HCT116 (cell line): Measurements from ENCODE around the gene RPS27. TPM values are rescaled to one million over a fixed set of nuclear protein-coding genes. Genes with fewer than 3 reads are reported as not detected.

Source experiments
- ATAC-seq: fragments of 200-7000 bp; cut with Tn5 transposase; 2 replicates; pipeline ENCODE4 v1.9.1; 2020; ENCODE audit warnings: mild to moderate bottlenecking, moderate library complexity
- BruUV-seq: library from RNA; stranded (reverse); fragments of 400-500 nt; replicated peaks from 2 replicates; lab custom pipeline; 2021; lab: Mats Ljungman, UMichigan
- CTCF ChIA-PET: fragments of 300-600 bp; sonication (Branson Sonifier 250); formaldehyde crosslinking; loops from one replicate; lab custom pipeline; 2021; ENCODE audit warnings: antibody characterized with exemption; lab: Charles Lee
- POLR2A ChIA-PET: fragments of 300-600, 350-600 bp; sonication (Branson Sonifier 250); formaldehyde crosslinking; loops from one replicate; lab custom pipeline; 2021; ENCODE audit warnings: antibody characterized with exemption; lab: Charles Lee
- RAD21 ChIA-PET, 2 experiments: fragments of 300-600 bp; sonication (Branson Sonifier 250); formaldehyde crosslinking; loops; one replicate each; lab custom pipeline; 2023; ENCODE audit warnings: low total read pairs in 2 of 2; ENCODE audit not compliant: uncharacterized antibody in 2 of 2, unreplicated experiment in 2 of 2, low non-redundant PET in 1 of 2; lab: Charles Lee
- DNase-seq: peaks from one replicate; pipeline ENCODE4 v3.0.0-alpha.2; 2010; ENCODE audit warnings: low read depth, low spot score
- H2AFZ ChIP-seq: fragments of 200-600 bp; shearing (Covaris generic), sonication (generic); 2 replicates; pipeline ENCODE4 v1.6.1; 2017; ENCODE audit warnings: low read depth, mixed run types, mixed read lengths, antibody characterized with exemption, low read length; ENCODE audit not compliant: poor library complexity, severe bottlenecking
- H3K27ac ChIP-seq: 2 replicates; pipeline ENCODE4 v1.5.1; 2012; ENCODE audit warnings: low read depth, low read length
- H3K27me3 ChIP-seq: fragments of 200-600 bp; sonication (generic); 2 replicates; pipeline ENCODE4 v1.6.1; 2016; ENCODE audit warnings: mixed run types, low read length, mixed read lengths; ENCODE audit not compliant: insufficient read depth
- H3K36me3 ChIP-seq, 2 experiments: fragments of 200-500 bp in 1 of 2; fragments of 200-600 bp in 1 of 2; sonication (Bioruptor generic) in 1 of 2; sonication (generic) in 1 of 2; 2 replicates each; pipeline versions ENCODE4 v1.5.1 to v1.6.1; 2014 to 2016; ENCODE audit warnings: low read length in 2 of 2, inconsistent platforms in 1 of 2, mixed read lengths in 1 of 2, mixed run types in 1 of 2; ENCODE audit not compliant: insufficient read depth in 2 of 2, control insufficient read depth in 1 of 2
- H3K4me1 ChIP-seq, 2 experiments: fragments of 200-600 bp in 1 of 2; sonication (generic) in 1 of 2; 2 replicates each; pipeline versions ENCODE4 v1.5.1 to v1.6.1; 2012 to 2017; ENCODE audit warnings: low read length in 2 of 2, inconsistent platforms in 1 of 2, mild to moderate bottlenecking in 1 of 2, mixed read lengths in 1 of 2, mixed run types in 1 of 2, moderate library complexity in 1 of 2; ENCODE audit not compliant: insufficient read depth in 2 of 2, control insufficient read depth in 1 of 2
- H3K4me2 ChIP-seq: fragments of 200-600 bp; sonication (generic); 2 replicates; pipeline ENCODE4 v1.6.1; 2017; ENCODE audit warnings: mixed run types, low read length, mixed read lengths
- H3K4me3 ChIP-seq, 2 experiments: fragments of 200-600 bp in 1 of 2; sonication (generic) in 1 of 2; replicated peaks in 1 of 2; 2 replicates each; pipeline ENCODE4 v1.5.1; 2011 to 2016; ENCODE audit warnings: low read length in 2 of 2, control low read depth in 1 of 2, low read depth in 1 of 2, mild to moderate bottlenecking in 1 of 2, mixed read lengths in 1 of 2, mixed run types in 1 of 2
- H3K79me2 ChIP-seq: fragments of 200-600 bp; sonication (generic); 2 replicates; pipeline ENCODE4 v1.6.1; 2017; ENCODE audit warnings: mild to moderate bottlenecking, mixed run types, low read length, moderate library complexity, mixed read lengths; ENCODE audit not compliant: insufficient read depth
- H3K9ac ChIP-seq: fragments of 200-600 bp; sonication (generic); 2 replicates; pipeline ENCODE4 v1.6.1; 2016; ENCODE audit warnings: low read length, mixed read lengths
- H3K9me2 ChIP-seq: fragments of 200-600 bp; sonication (generic), shearing (Covaris generic); 2 replicates; pipeline ENCODE4 v1.6.1; 2017; ENCODE audit warnings: mixed run types, mild to moderate bottlenecking, moderate library complexity; ENCODE audit not compliant: insufficient read depth
- H3K9me3 ChIP-seq, 2 experiments: fragments of 200-500 bp in 1 of 2; fragments of 200-600 bp in 1 of 2; sonication (Bioruptor generic) in 1 of 2; sonication (generic) in 1 of 2; 2 replicates each; pipeline ENCODE4 v1.6.1; 2014 to 2017; ENCODE audit warnings: low read length in 2 of 2, mixed read lengths in 2 of 2, inconsistent platforms in 1 of 2, low read depth in 1 of 2, mild to moderate bottlenecking in 1 of 2, mixed run types in 1 of 2, moderate library complexity in 1 of 2; ENCODE audit not compliant: control insufficient read depth in 1 of 2, insufficient read depth in 1 of 2
- H4K20me1 ChIP-seq: fragments of 200-600 bp; sonication (generic), shearing (Covaris generic); 2 replicates; pipeline ENCODE4 v1.6.1; 2017; ENCODE audit warnings: mixed run types, mild to moderate bottlenecking, moderate library complexity; ENCODE audit not compliant: insufficient read depth
- CEBPB ChIP-seq: IDR thresholded peaks from 2 replicates; pipeline ENCODE4 v1.6.1; 2012; ENCODE audit warnings: low read depth
- ELF1 ChIP-seq: IDR thresholded peaks from 2 replicates; pipeline ENCODE4 v1.6.1; 2012; ENCODE audit warnings: low read depth, borderline replicate concordance
- EZH2 ChIP-seq: fragments of 200-600 bp; sonication (generic); IDR thresholded peaks from 2 replicates; pipeline ENCODE4 v1.6.1; 2017; ENCODE audit warnings: antibody characterized with exemption, mixed run types
- EZH2phosphoT487 ChIP-seq: fragments of 200-600 bp; IDR thresholded peaks from 2 replicates; pipeline ENCODE4 v1.6.1; 2018; ENCODE audit warnings: antibody characterized with exemption, borderline replicate concordance
- POLR2A ChIP-seq: IDR thresholded peaks from 2 replicates; pipeline ENCODE4 v1.7.0; 2011; ENCODE audit warnings: borderline replicate concordance; ENCODE audit not compliant: insufficient read depth, insufficient read length; ENCODE audit errors: extremely low read depth
- POLR2AphosphoS5 ChIP-seq: IDR thresholded peaks from 2 replicates; pipeline ENCODE4 v1.6.1; 2011; ENCODE audit warnings: mild to moderate bottlenecking, low read depth, low read length, moderate library complexity
- SP1 ChIP-seq: IDR thresholded peaks from 2 replicates; pipeline ENCODE4 v1.6.1; 2012; ENCODE audit warnings: low read depth
- SRF ChIP-seq: IDR thresholded peaks from 2 replicates; pipeline ENCODE4 v1.6.1; 2012; ENCODE audit warnings: low read depth
- YY1 ChIP-seq: IDR thresholded peaks from 2 replicates; pipeline ENCODE4 v1.6.1; 2011; ENCODE audit warnings: low read length, low read depth, moderate library complexity, mild to moderate bottlenecking; ENCODE audit not compliant: insufficient replicate concordance; ENCODE audit errors: extremely low read depth
- ZNF274 ChIP-seq: fragments of 200-500 bp; sonication (Bioruptor generic); IDR thresholded peaks from 2 replicates; pipeline ENCODE4 v1.6.1; 2014; ENCODE audit warnings: mild to moderate bottlenecking, low read depth, low read length, inconsistent platforms
- intact Hi-C: fragments of 100-400 bp; cut with micrococcal nuclease; formaldehyde crosslinking; loops from 2 replicates; pipeline ENCODE4 v1.10.0; 2022
- total RNA-seq: library from RNA; stranded (reverse); gene quantifications from one replicate; pipeline ENCODE4 v1.2.1, GENCODE V29; 2021; ENCODE audit not compliant: unreplicated experiment
- TF ChIP-seq, protein P1 (sequence below): IDR thresholded peaks from 2 replicates; pipeline ENCODE4 v1.6.1; 2012
- TF ChIP-seq, protein P2 (sequence below): IDR thresholded peaks from 2 replicates; pipeline ENCODE4 v1.6.1; 2011; ENCODE audit warnings: mild to moderate bottlenecking, low read length, moderate library complexity; ENCODE audit not compliant: insufficient replicate concordance; ENCODE audit errors: extremely low read depth
- TF ChIP-seq, protein P3 (sequence below), 3 experiments: fragments of 200-600 bp in 1 of 3; sonication (generic) in 1 of 3; IDR thresholded peaks in 2 of 3; conservative IDR thresholded peaks in 1 of 3; 2 replicates each; pipeline ENCODE4 v1.5.1; 2012 to 2017; ENCODE audit warnings: low read depth in 2 of 3, low read length in 2 of 3, antibody characterized with exemption in 1 of 3, borderline replicate concordance in 1 of 3, control low read depth in 1 of 3, mild to moderate bottlenecking in 1 of 3, mixed read lengths in 1 of 3, mixed run types in 1 of 3, moderate library complexity in 1 of 3; ENCODE audit not compliant: insufficient read depth in 1 of 3

Gene RPS27
- total RNA-seq, 1 experiment from 2014 or later, result 1,905 TPM

DNA sequence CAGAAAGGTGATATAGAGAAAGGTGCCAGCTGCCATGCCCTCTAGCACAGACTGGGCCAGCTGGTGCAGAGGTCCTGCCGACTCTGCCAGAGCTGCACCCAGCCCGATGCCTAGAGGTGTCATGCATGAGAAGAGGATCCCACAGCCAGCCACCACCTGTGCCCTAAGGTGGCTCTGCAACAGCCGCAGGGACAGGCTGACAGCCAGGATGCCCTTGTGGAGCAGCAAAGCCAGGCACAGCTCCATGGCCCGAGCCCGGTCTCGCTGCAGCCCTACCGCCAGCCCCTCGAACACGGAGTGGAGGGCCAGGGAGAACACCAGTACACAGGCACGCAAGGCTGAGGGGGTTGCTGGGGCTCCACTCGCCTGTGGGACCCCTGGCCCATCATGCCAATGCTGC lies 30.4 kb upstream of the RPS27 start:
- no peak overlapping the region for H3K27ac ChIP-seq
- peaks cover 54% of the 10 kb centered on the region for H3K79me2 ChIP-seq
- H3K9ac ChIP-seq, result no peak overlapping the region
- ChIA-PET POLR2A (no interaction called here), RAD21 (no interaction called here), CTCF (no interaction called here)
- H3K4me2 ChIP-seq, result no peak overlapping the region
- H4K20me1 ChIP-seq, result no peaks in the 10 kb centered on the region
- H3K36me3 ChIP-seq, result peaks cover 5 to 11% of the 10 kb centered on the region in 2 experiments; a peak in 1 of 4 replicates
- H3K9me3 ChIP-seq, result no peaks in the 10 kb centered on the region
- no TSS peak for BruUV-seq
- ATAC-seq, result no peak
- H2AFZ ChIP-seq, result no peak overlapping the region
- H3K27me3 ChIP-seq, result no peaks in the 10 kb centered on the region
- no peak for DNase-seq
- H3K4me3 ChIP-seq, result no peak overlapping the region
- H3K9me2 ChIP-seq, result no peaks in the 10 kb centered on the region
- intact Hi-C loops, result loop anchor here (5.0 kb wide), 1 partner anchor 178 kb away; no protein-coding TSS in a partner anchor
- TF ChIP-seq ZNF274, result no peak
- TF ChIP-seq YY1, result no peak
- H3K4me1 ChIP-seq, result peaks cover 19 to 49% of the 10 kb centered on the region in 2 experiments

DNA sequence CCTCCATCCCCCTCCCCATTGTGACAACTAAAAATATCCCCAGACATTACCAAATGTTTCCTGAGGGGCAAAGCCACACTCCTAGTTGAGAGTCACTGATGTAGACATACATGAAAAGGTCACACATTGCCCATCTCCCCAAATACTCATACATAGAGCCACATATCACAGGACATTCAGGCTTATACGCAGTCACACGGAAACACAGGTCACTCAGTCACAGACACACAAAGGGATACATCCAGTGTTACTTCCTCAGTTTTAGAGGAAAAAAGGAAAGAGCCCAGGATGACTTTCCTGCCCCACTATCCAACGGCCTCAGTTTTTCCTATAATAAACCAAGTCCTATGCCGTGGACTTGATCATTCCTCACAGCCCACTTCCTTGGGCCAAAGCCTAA lies 29.1 kb upstream of the RPS27 start:
- Histone ChIP-seq H3K4me2 (peak overlapping the region; percentile 86), H3K36me3 (peaks cover 5 to 11% of the 10 kb centered on the region in 2 experiments; a peak in 1 of 4 replicates), H4K20me1 (no peaks in the 10 kb centered on the region), H3K4me3 (no peak overlapping the region; a peak in 1 of 4 replicates), H3K9me2 (no peaks in the 10 kb centered on the region), H3K4me1 (peaks cover 26 to 60% of the 10 kb centered on the region in 2 experiments), H3K27ac (peak overlapping the region; percentile 93; the same call in 1 of the 2 replicates), H3K27me3 (no peaks in the 10 kb centered on the region), H3K9ac (no peak overlapping the region), H3K79me2 (peaks cover 51% of the 10 kb centered on the region), H2AFZ (no peak overlapping the region), H3K9me3 (no peaks in the 10 kb centered on the region)
- ChIA-PET CTCF (no interaction called here), POLR2A (no interaction called here), RAD21 (no interaction called here)
- ATAC-seq (no peak), DNase-seq (no peak)
- BruUV-seq, result no TSS peak
- intact Hi-C loops, result loop anchor here (5.0 kb wide), 1 partner anchor 179 kb away; no protein-coding TSS in a partner anchor
- TF ChIP-seq POLR2A (no peak), SRF (no peak), POLR2AphosphoS5 (no peak), CEBPB (no peak), ELF1 (no peak), SP1 (no peak), ZNF274 (no peak), EZH2phosphoT487 (no peak), EZH2 (no peak)
- TF ChIP-seq, protein P1, sequence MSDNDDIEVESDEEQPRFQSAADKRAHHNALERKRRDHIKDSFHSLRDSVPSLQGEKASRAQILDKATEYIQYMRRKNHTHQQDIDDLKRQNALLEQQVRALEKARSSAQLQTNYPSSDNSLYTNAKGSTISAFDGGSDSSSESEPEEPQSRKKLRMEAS, result no peak
- TF ChIP-seq, protein P2, sequence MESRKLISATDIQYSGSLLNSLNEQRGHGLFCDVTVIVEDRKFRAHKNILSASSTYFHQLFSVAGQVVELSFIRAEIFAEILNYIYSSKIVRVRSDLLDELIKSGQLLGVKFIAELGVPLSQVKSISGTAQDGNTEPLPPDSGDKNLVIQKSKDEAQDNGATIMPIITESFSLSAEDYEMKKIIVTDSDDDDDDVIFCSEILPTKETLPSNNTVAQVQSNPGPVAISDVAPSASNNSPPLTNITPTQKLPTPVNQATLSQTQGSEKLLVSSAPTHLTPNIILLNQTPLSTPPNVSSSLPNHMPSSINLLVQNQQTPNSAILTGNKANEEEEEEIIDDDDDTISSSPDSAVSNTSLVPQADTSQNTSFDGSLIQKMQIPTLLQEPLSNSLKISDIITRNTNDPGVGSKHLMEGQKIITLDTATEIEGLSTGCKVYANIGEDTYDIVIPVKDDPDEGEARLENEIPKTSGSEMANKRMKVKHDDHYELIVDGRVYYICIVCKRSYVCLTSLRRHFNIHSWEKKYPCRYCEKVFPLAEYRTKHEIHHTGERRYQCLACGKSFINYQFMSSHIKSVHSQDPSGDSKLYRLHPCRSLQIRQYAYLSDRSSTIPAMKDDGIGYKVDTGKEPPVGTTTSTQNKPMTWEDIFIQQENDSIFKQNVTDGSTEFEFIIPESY, result no peak
- TF ChIP-seq, protein P3, sequence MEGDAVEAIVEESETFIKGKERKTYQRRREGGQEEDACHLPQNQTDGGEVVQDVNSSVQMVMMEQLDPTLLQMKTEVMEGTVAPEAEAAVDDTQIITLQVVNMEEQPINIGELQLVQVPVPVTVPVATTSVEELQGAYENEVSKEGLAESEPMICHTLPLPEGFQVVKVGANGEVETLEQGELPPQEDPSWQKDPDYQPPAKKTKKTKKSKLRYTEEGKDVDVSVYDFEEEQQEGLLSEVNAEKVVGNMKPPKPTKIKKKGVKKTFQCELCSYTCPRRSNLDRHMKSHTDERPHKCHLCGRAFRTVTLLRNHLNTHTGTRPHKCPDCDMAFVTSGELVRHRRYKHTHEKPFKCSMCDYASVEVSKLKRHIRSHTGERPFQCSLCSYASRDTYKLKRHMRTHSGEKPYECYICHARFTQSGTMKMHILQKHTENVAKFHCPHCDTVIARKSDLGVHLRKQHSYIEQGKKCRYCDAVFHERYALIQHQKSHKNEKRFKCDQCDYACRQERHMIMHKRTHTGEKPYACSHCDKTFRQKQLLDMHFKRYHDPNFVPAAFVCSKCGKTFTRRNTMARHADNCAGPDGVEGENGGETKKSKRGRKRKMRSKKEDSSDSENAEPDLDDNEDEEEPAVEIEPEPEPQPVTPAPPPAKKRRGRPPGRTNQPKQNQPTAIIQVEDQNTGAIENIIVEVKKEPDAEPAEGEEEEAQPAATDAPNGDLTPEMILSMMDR (IDR thresholded peaks at IDR 0.05 in 2 of 3, conservative IDR thresholded peaks at IDR 0.05 in 1 of 3; ENCODE audit: borderline replicate concordance in 1 of 3, insufficient read depth in 1 of 3, low read depth in 2 of 3, low read length in 2 of 3), result no peak
